ENCODE measurements around the gene ARHGAP45. TPM values are rescaled to one million over a fixed set of nuclear protein-coding genes. Genes with fewer than 3 reads are reported as not detected.

Gene ARHGAP45
- total and polyA plus RNA-seq, 2 of the 8 experiments (the other 6 are each of a cell fraction or from before 2014, with no cell fraction given) = 31.4 to 41.8 TPM

GRCh38 chr19:1093811-1094553 is 27.0 kb downstream of the ARHGAP45 start:
- H3K27ac ChIP-seq (ENCODE audit: low read depth, low read length) = no peak overlapping the region
- peaks cover 5% of the 10 kb centered on the region for H3K23me2 ChIP-seq (ENCODE audit: low read depth, low read length)
- H3K4me1 ChIP-seq (replicated peaks in 1 of 4; ENCODE audit: control insufficient read depth in 3 of 4, insufficient read depth in 4 of 4, low read length in 3 of 4) = peaks cover 0 to 8% (median 5%) of the 10 kb centered on the region in 4 experiments; a peak in 4 of 7 replicates
- no peak overlapping the region for H2BK20ac ChIP-seq (ENCODE audit: low read length)
- no peaks in the 10 kb centered on the region for H3K9me3 ChIP-seq (ENCODE audit: insufficient read depth in 2 of 2, low read depth in 1 of 2, low read length in 1 of 2)
- POLR2A ChIA-PET (ENCODE audit: partially characterized antibody) = interaction anchor here (0.6 to 4.9 kb wide), 10 partner anchors 10 to 175 kb away, joined by 3 to 93 read pairs (median 4); partner anchors contain the start of genes CIRBP, CNN2 and GPX4
- no peak overlapping the region for H3K4ac ChIP-seq (replicated peaks; ENCODE audit: insufficient read length, low read depth, low read length)
- H3K4me3 ChIP-seq (ENCODE audit: extremely low read depth in 1 of 4, insufficient read depth in 2 of 4, low read depth in 3 of 4, low read length in 4 of 4) = peak overlapping the region; percentile 64 to 95 (median 91); a peak in 7 of 8 replicates
- FAIRE-seq = no peak
- CTCF ChIA-PET (ENCODE audit: partially characterized antibody) = interaction anchor here (0.6 to 2.0 kb wide), 9 partner anchors 8 to 350 kb away, joined by 3 to 7 read pairs (median 4); no protein-coding TSS in a partner anchor
- H3K56ac ChIP-seq (replicated peaks; ENCODE audit: insufficient read length, low read depth, low read length) = no peak overlapping the region
- no peak overlapping the region for H4K91ac ChIP-seq (replicated peaks; ENCODE audit: insufficient read length, low read length)
- H3K79me2 ChIP-seq (ENCODE audit: control insufficient read depth in 1 of 2, insufficient read depth in 2 of 2, low read length in 2 of 2) = peaks cover 8 to 19% of the 10 kb centered on the region in 2 experiments
- H4K5ac ChIP-seq (ENCODE audit: insufficient read length, low read depth, low read length) = no peak overlapping the region
- peak overlapping the region; percentile 60 to 98 for H3K4me2 ChIP-seq (ENCODE audit: insufficient read depth in 1 of 2, low read depth in 2 of 2, low read length in 2 of 2)
- H3K18ac ChIP-seq (ENCODE audit: extremely low read depth, low read length) = no peak overlapping the region
- peak overlapping the region; percentile 41 to 90 (median 86); a peak in 6 of 7 replicates for H3K9ac ChIP-seq (replicated peaks in 1 of 4; ENCODE audit: extremely low read depth in 1 of 4, low read depth in 3 of 4, low read length in 3 of 4)
- DNase-seq (ENCODE audit: low read depth in 1 of 2, low spot score in 2 of 2) = no peak
- H3K27me3 ChIP-seq (replicated peaks in 1 of 4; ENCODE audit: control insufficient read depth in 3 of 4, extremely low read depth in 1 of 4, insufficient read depth in 3 of 4, low read length in 3 of 4) = peaks cover 0 to 2% (median 0%) of the 10 kb centered on the region in 4 experiments; a peak in 1 of 7 replicates
- H3K36me3 ChIP-seq (ENCODE audit: control insufficient read depth in 2 of 4, insufficient read depth in 4 of 4, low read length in 3 of 4) = peaks cover 4 to 29% (median 14%) of the 10 kb centered on the region in 4 experiments; a peak in 7 of 8 replicates
- H2BK15ac ChIP-seq (ENCODE audit: low read length) = no peak overlapping the region
- H2BK120ac ChIP-seq (replicated peaks; ENCODE audit: low read depth, low read length) = no peak overlapping the region
- H4K8ac ChIP-seq (ENCODE audit: extremely low read depth, insufficient read depth, low read length) = peak overlapping the region; percentile 18; the same call in 1 of the 2 replicates
- no peak overlapping the region for H3K23ac ChIP-seq (ENCODE audit: insufficient read length)
- no peak overlapping the region for H2BK12ac ChIP-seq (ENCODE audit: low read depth, low read length)
- no peak overlapping the region for H3K14ac ChIP-seq (ENCODE audit: insufficient read length)
- no peak overlapping the region for H2AK5ac ChIP-seq (ENCODE audit: low read depth, low read length)
- H3K79me1 ChIP-seq (ENCODE audit: low read depth, low read length) = peaks cover 10% of the 10 kb centered on the region; the same call in 1 of the 2 replicates
- WGBS, 2 experiments (ENCODE audit: extremely low coverage in 1 of 2, insufficient coverage in 1 of 2, insufficient read length in 1 of 2, insufficient replicate concordance in 2 of 2, low coverage in 1 of 2, low lambda C conversion rate in 2 of 2, missing lambda C conversion rate in 1 of 2) = 90% methylated on average over 30 of the region's 32 CpGs; no CpG with 5 or more reads in 1 of the 2 experiments
- H2AFZ ChIP-seq (ENCODE audit: low read length) = no peak overlapping the region
- H4K20me1 ChIP-seq (replicated peaks in 1 of 2; ENCODE audit: control insufficient read depth in 1 of 2, insufficient read depth in 2 of 2, low read length in 2 of 2) = peaks cover 8 to 11% of the 10 kb centered on the region in 2 experiments
- no peak overlapping the region for H2BK5ac ChIP-seq (ENCODE audit: low read depth, low read length)
- no peak for TF ChIP-seq TEAD4 (IDR thresholded peaks at IDR 0.05; ENCODE audit: low read depth, low read length)
- no peak for TF ChIP-seq EP300 (IDR thresholded peaks at IDR 0.05; ENCODE audit: borderline replicate concordance in 1 of 2, low read depth in 2 of 2, low read length in 2 of 2)
